OCI-LY3 (cell line): ENCODE data around the gene CD302.

ENCODE experiments used
- H2AFZ ChIP-seq: fragments of 200-600, 300-600 bp; shearing (Covaris generic); 2 replicates; pipeline ENCODE4 v1.6.0; 2014; ENCODE audit warnings: antibody characterized with exemption, low read depth, low read length
- H3K27ac ChIP-seq: fragments of 200-600, 300-600 bp; sonication (generic); 2 replicates; pipeline ENCODE4 v1.5.1; 2014; ENCODE audit warnings: mild to moderate bottlenecking, low read length, moderate library complexity, mixed read lengths
- H3K27me3 ChIP-seq: fragments of 200-600, 300-600 bp; sonication (generic); 2 replicates; pipeline ENCODE4 v1.6.1; 2014; ENCODE audit warnings: low read depth, low read length, mixed read lengths
- H3K36me3 ChIP-seq: fragments of 200-600, 300-600 bp; sonication (generic); replicated peaks from 2 replicates; pipeline ENCODE3; 2014; ENCODE audit warnings: low read depth, low read length, mixed read lengths
- H3K4me1 ChIP-seq: fragments of 300-600, 200-600 bp; sonication (generic); 2 replicates; pipeline ENCODE4 v1.6.1; 2014; ENCODE audit warnings: low read length, mixed read lengths
- H3K4me2 ChIP-seq: fragments of 200-600, 300-600 bp; sonication (generic); 2 replicates; pipeline ENCODE4 v1.6.1; 2014; ENCODE audit warnings: low read length, mixed read lengths
- H3K4me3 ChIP-seq: fragments of 300-600, 200-600 bp; sonication (generic); 2 replicates; pipeline ENCODE4 v1.5.1; 2014; ENCODE audit warnings: antibody characterized with exemption, mild to moderate bottlenecking, low read length, moderate library complexity
- H3K79me2 ChIP-seq: fragments of 300-600, 200-600 bp; shearing (Covaris generic); 2 replicates; pipeline ENCODE4 v1.6.1; 2014; ENCODE audit warnings: mild to moderate bottlenecking, low read length, mixed read lengths
- H3K9ac ChIP-seq: fragments of 300-600, 200-600 bp; shearing (Covaris generic); 2 replicates; pipeline ENCODE4 v1.6.0; 2014; ENCODE audit warnings: mild to moderate bottlenecking, low read length, moderate library complexity
- H3K9me3 ChIP-seq: fragments of 200-600, 300-600 bp; shearing (Covaris generic); 2 replicates; pipeline ENCODE4 v1.6.1; 2014; ENCODE audit warnings: low read length, mixed read lengths; ENCODE audit not compliant: insufficient read depth
- H4K20me1 ChIP-seq: fragments of 200-600, 300-600 bp; sonication (generic); 2 replicates; pipeline ENCODE4 v1.6.1; 2016; ENCODE audit warnings: low read length, mixed read lengths; ENCODE audit not compliant: insufficient read depth
- CTCF ChIP-seq: fragments of 200-600, 300-600 bp; sonication (generic); IDR thresholded peaks from 2 replicates; pipeline ENCODE4 v1.5.1; 2014; ENCODE audit warnings: antibody characterized with exemption, low read length, low read depth
- EZH2phosphoT487 ChIP-seq: fragments of 200-600 bp; shearing (Covaris generic); IDR thresholded peaks from 2 replicates; pipeline ENCODE4 v1.6.1; 2018; ENCODE audit warnings: antibody characterized with exemption, mixed run types, low read depth

The CD302 gene

GRCh38 chr2:159755788-159756187 lies 42.2 kb downstream of the CD302 start:
- no peaks in the 10 kb centered on the region for H3K27me3 ChIP-seq
- peaks cover 49% of the 10 kb centered on the region for H4K20me1 ChIP-seq
- no peak overlapping the region for H3K27ac ChIP-seq
- TF ChIP-seq EZH2phosphoT487: no peak
- peak; percentile 30 for TF ChIP-seq CTCF
- H2AFZ ChIP-seq: no peak overlapping the region
- H3K36me3 ChIP-seq: peaks cover 79% of the 10 kb centered on the region
- H3K9ac ChIP-seq: no peak overlapping the region
- H3K9me3 ChIP-seq: no peaks in the 10 kb centered on the region
- H3K4me3 ChIP-seq: no peak overlapping the region
- peaks cover 62% of the 10 kb centered on the region for H3K79me2 ChIP-seq
- no peaks in the 10 kb centered on the region for H3K4me1 ChIP-seq
- H3K4me2 ChIP-seq: no peak overlapping the region

- TF ChIP-seq CTCF: no peak
- no peak for TF ChIP-seq EZH2phosphoT487
- Histone ChIP-seq H2AFZ (no peak overlapping the region), H3K9ac (no peak overlapping the region), H3K27me3 (no peaks in the 10 kb centered on the region), H3K79me2 (peaks cover 65% of the 10 kb centered on the region), H3K27ac (no peak overlapping the region), H3K4me3 (no peak overlapping the region), H4K20me1 (peaks cover 50% of the 10 kb centered on the region), H3K9me3 (no peaks in the 10 kb centered on the region), H3K4me1 (no peaks in the 10 kb centered on the region), H3K36me3 (peaks cover 73% of the 10 kb centered on the region), H3K4me2 (no peak overlapping the region)
Observed at GRCh38 chr2:159755014-159755413, 43.0 kb downstream of the CD302 start.

- Histone ChIP-seq H2AFZ (no peak overlapping the region), H3K79me2 (peaks cover 67% of the 10 kb centered on the region), H3K27ac (no peak overlapping the region), H3K4me3 (no peak overlapping the region), H3K9me3 (no peaks in the 10 kb centered on the region), H4K20me1 (peaks cover 50% of the 10 kb centered on the region), H3K36me3 (peaks cover 72% of the 10 kb centered on the region), H3K9ac (no peak overlapping the region), H3K27me3 (no peaks in the 10 kb centered on the region), H3K4me1 (no peaks in the 10 kb centered on the region), H3K4me2 (no peak overlapping the region)
- TF ChIP-seq CTCF (no peak), EZH2phosphoT487 (no peak)
Observed at GRCh38 chr2:159753797-159754196, 44.2 kb downstream of the CD302 start.

DNA sequence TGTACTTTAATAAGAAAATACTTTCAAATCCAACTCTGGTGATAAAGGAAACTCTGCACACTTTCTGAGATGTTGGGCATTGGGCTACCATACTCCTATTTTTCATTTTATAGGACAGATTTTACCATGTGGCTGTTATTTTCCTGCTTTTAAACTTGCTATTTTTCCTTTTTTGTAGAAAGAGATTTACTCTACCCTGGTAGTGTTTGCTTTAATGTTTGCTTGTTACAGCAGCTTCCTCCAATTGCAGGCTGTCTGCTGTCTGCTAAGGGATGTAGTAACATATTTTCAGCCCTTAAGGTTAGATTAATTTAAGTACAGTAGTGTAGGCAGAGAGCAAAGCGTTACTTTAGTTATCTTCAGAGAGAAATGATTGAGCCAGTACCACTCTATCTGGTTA lies 47.1 kb downstream of the CD302 start:
- Histone ChIP-seq H3K9me3 (no peaks in the 10 kb centered on the region), H2AFZ (no peak overlapping the region), H3K36me3 (peaks cover 72% of the 10 kb centered on the region), H3K27ac (no peak overlapping the region), H3K4me2 (no peak overlapping the region), H3K4me1 (no peaks in the 10 kb centered on the region), H3K4me3 (no peak overlapping the region), H3K27me3 (no peaks in the 10 kb centered on the region), H3K9ac (no peak overlapping the region), H4K20me1 (peaks cover 33% of the 10 kb centered on the region), H3K79me2 (peaks cover 63% of the 10 kb centered on the region)
- TF ChIP-seq CTCF (no peak), EZH2phosphoT487 (no peak)
